Esophagus muscularis mucosa (tissue), 4 donors: Measurements from ENCODE around the gene TENM3. TPM values are rescaled to one million over a fixed set of nuclear protein-coding genes. Genes with fewer than 3 reads are reported as not detected.

Experiments
- DNase-seq: peaks from one replicate; pipeline ENCODE4 v3.0.0-alpha.2; 2017; ENCODE audit errors: extremely low spot score
- H3K27ac ChIP-seq, 4 donors: fragments of 200-600 bp; sonication (generic); replicated peaks in 1 of 4; 1 replicate in 3 of 4; 2 replicates in 1 of 4; pipeline ENCODE4 v1.5.1; 2016 to 2019; ENCODE audit warnings: mild to moderate bottlenecking in 1 of 4
- H3K27me3 ChIP-seq, 4 donors: fragments of 200-600 bp; sonication (generic); one replicate each; pipeline versions ENCODE4 v1.5.1 to v1.6.0; 2016 to 2019
- H3K36me3 ChIP-seq, 4 donors: fragments of 200-600 bp; sonication (generic); one replicate each; pipeline ENCODE4 v1.5.1; 2016 to 2019
- H3K4me1 ChIP-seq, 4 donors: fragments of 200-600 bp; sonication (generic); one replicate each; pipeline ENCODE4 v1.5.1; 2016 to 2019
- H3K4me3 ChIP-seq, 4 donors: fragments of 200-600 bp; sonication (generic); 1 replicate in 2 of 4; 2 replicates in 2 of 4; pipeline ENCODE4 v1.5.1; 2016 to 2019; ENCODE audit warnings: mild to moderate bottlenecking in 4 of 4, moderate library complexity in 1 of 4
- H3K9me3 ChIP-seq, 4 donors: fragments of 200-600 bp; sonication (generic); 1 replicate in 3 of 4; 2 replicates in 1 of 4; pipeline ENCODE4 v1.5.1; 2016 to 2019
- CTCF ChIP-seq, 3 experiments: fragments of 200-600 bp in 2 of 3; fragments of 450-650 bp in 1 of 3; sonication (generic) in 2 of 3; IDR thresholded peaks; one replicate each; pipeline ENCODE4 v1.5.1; 2017 to 2019; ENCODE audit warnings: antibody characterized with exemption in 3 of 3, mild to moderate bottlenecking in 2 of 3, moderate library complexity in 1 of 3
- EP300 ChIP-seq: sonication (generic); formaldehyde crosslinking; IDR thresholded peaks from one replicate; pipeline ENCODE4 v1.6.1; 2017; ENCODE audit warnings: antibody characterized with exemption
- POLR2A ChIP-seq: fragments of 450-650 bp; IDR thresholded peaks from one replicate; pipeline ENCODE4 v1.6.1; 2017; ENCODE audit warnings: antibody characterized with exemption, moderate library complexity, mild to moderate bottlenecking, low read depth
- POLR2AphosphoS5 ChIP-seq, 2 donors: sonication (generic); formaldehyde crosslinking; IDR thresholded peaks; one replicate each; pipeline ENCODE4 v1.6.1; 2017; ENCODE audit warnings: antibody characterized with exemption in 2 of 2
- WGBS: methylation state at CpG from one replicate; pipeline ENCODE4 v1.1.5; 2018; 5-methylcytosine and 5-hydroxymethylcytosine counted together
- intact Hi-C: fragments of 100-400 bp; cut with DNase I; formaldehyde crosslinking; loops from one replicate; pipeline ENCODE4 v1.15.1; 2023
- total RNA-seq, 4 donors: library from RNA; depleted of rRNA; stranded (reverse); fragments of >200 nt; gene quantifications; one replicate each; pipeline versions ENCODE4 v1.1.0 to v1.2.1, GENCODE V29; 2016

The TENM3 gene
- total RNA-seq, 4 donors from 2014 or later = 16.2 to 30.5 (median 28.3) TPM

GRCh38 chr4:182519528-182519927 lies 276.3 kb downstream of the TENM3 start:
- H3K27ac ChIP-seq = no peak overlapping the region
- H3K4me1 ChIP-seq = no peaks in the 10 kb centered on the region
- intact Hi-C loops = no loop called here
- no peak for TF ChIP-seq CTCF (IDR thresholded peaks at IDR 0.05)
- H3K36me3 ChIP-seq = no peaks in the 10 kb centered on the region
- WGBS = 71% methylated on average over 2 of the region's 2 CpGs
- no peak overlapping the region for H3K4me3 ChIP-seq
- H3K9me3 ChIP-seq = peaks cover 0 to 6% (median 0%) of the 10 kb centered on the region in 4 donors
- H3K27me3 ChIP-seq = no peaks in the 10 kb centered on the region
- DNase-seq = no peak

- Histone ChIP-seq H3K27me3 (no peaks in the 10 kb centered on the region), H3K36me3 (no peaks in the 10 kb centered on the region), H3K4me1 (no peaks in the 10 kb centered on the region), H3K4me3 (no peak overlapping the region), H3K9me3 (peaks cover 0 to 6% (median 0%) of the 10 kb centered on the region in 4 donors), H3K27ac (no peak overlapping the region)
- DNase-seq = no peak
- no peak for TF ChIP-seq CTCF (IDR thresholded peaks at IDR 0.05)
- no peak for TF ChIP-seq POLR2AphosphoS5 (IDR thresholded peaks at IDR 0.05)
- no peak for TF ChIP-seq EP300
- no peak for TF ChIP-seq POLR2A
- 65% methylated on average over 1 of the region's 1 CpG for WGBS
- intact Hi-C loops = no loop called here
Observed at GRCh38 chr4:182521011-182521410, 277.8 kb downstream of the TENM3 start.

- intact Hi-C loops = no loop called here
- no peaks in the 10 kb centered on the region for H3K27me3 ChIP-seq
Observed at GRCh38 chr4:182528819-182529218, 285.6 kb downstream of the TENM3 start.

GRCh38 chr4:182530451-182530850 lies 287.2 kb downstream of the TENM3 start:
- DNase-seq = no peak
- Histone ChIP-seq H3K4me1 (peaks cover 0 to 27% (median 15%) of the 10 kb centered on the region in 4 donors), H3K27me3 (no peaks in the 10 kb centered on the region), H3K36me3 (no peaks in the 10 kb centered on the region), H3K4me3 (no peak overlapping the region), H3K27ac (no peak overlapping the region), H3K9me3 (no peaks in the 10 kb centered on the region)
- 92% methylated on average over 8 of the region's 8 CpGs for WGBS
- TF ChIP-seq EP300 (no peak), CTCF (IDR thresholded peaks at IDR 0.05) (no peak), POLR2A (no peak), POLR2AphosphoS5 (IDR thresholded peaks at IDR 0.05) (no peak)
- intact Hi-C loops = no loop called here

More at GRCh38 chr4:182528819-182529218, 285.6 kb downstream of the TENM3 start:
- Histone ChIP-seq H3K9me3 (no peaks in the 10 kb centered on the region), H3K27ac (no peak overlapping the region), H3K36me3 (no peaks in the 10 kb centered on the region), H3K4me3 (no peak overlapping the region), H3K4me1 (peaks cover 0 to 22% (median 15%) of the 10 kb centered on the region in 4 donors)
- WGBS = 93% methylated on average over 8 of the region's 8 CpGs
- DNase-seq = no peak
- TF ChIP-seq POLR2AphosphoS5 (IDR thresholded peaks at IDR 0.05) (no peak), CTCF (IDR thresholded peaks at IDR 0.05) (no peak), POLR2A (no peak), EP300 (no peak)

GRCh38 chr4:182531555-182532162 lies 288.5 kb downstream of the TENM3 start:
- Histone ChIP-seq H3K36me3 (no peaks in the 10 kb centered on the region), H3K27ac (peak overlapping the region in 3 of 4 donors; percentile 22 to 57 (median 42)), H3K4me3 (peak overlapping the region in 2 of 4 donors; percentile 2 to 15), H3K9me3 (no peaks in the 10 kb centered on the region), H3K27me3 (no peaks in the 10 kb centered on the region), H3K4me1 (peaks cover 0 to 27% (median 15%) of the 10 kb centered on the region in 4 donors)
- no peak for DNase-seq
- intact Hi-C loops = no loop called here
- TF ChIP-seq CTCF (IDR thresholded peaks at IDR 0.05) = no peak
- TF ChIP-seq EP300 = no peak
- TF ChIP-seq POLR2A = no peak
- no peak for TF ChIP-seq POLR2AphosphoS5 (IDR thresholded peaks at IDR 0.05)
- WGBS = 56% methylated on average over 8 of the region's 8 CpGs
